ENCODE results near the gene TM2D3. TPM values are rescaled to one million over a fixed set of nuclear protein-coding genes. Genes with fewer than 3 reads are reported as not detected.

Gene TM2D3
- total RNA-seq, 1 donor from 2014 or later = 51.2 TPM

GRCh38 chr15:101618076-101618475 lies 34.1 kb downstream of the TM2D3 start:
- H3K4me1 Mint-ChIP-seq = peaks cover 31% of the 10 kb centered on the region
- no peak overlapping the region for H3K27ac Mint-ChIP-seq
- H3K36me3 Mint-ChIP-seq = peaks cover 8% of the 10 kb centered on the region
- peaks cover 9% of the 10 kb centered on the region for H3K9me3 Mint-ChIP-seq
- H3K4me3 Mint-ChIP-seq = no peak overlapping the region
- H3K27me3 Mint-ChIP-seq (ENCODE audit: low read depth) = peaks cover 3% of the 10 kb centered on the region
- no peak for DNase-seq (ENCODE audit: low spot score in 2 of 2, unreplicated experiment in 2 of 2)
- no peak for TF ChIP-seq CTCF (IDR thresholded peaks at IDR 0.05; ENCODE audit: unreplicated experiment)

GRCh38 chr15:101617390-101617965 lies 34.7 kb downstream of the TM2D3 start:
- peaks cover 31% of the 10 kb centered on the region for H3K4me1 Mint-ChIP-seq
- peaks cover 3% of the 10 kb centered on the region for H3K9me3 Mint-ChIP-seq
- H3K27ac Mint-ChIP-seq = no peak overlapping the region
- DNase-seq (ENCODE audit: low spot score in 2 of 2, unreplicated experiment in 2 of 2) = no peak
- H3K27me3 Mint-ChIP-seq (ENCODE audit: low read depth) = peaks cover 3% of the 10 kb centered on the region
- TF ChIP-seq CTCF (IDR thresholded peaks at IDR 0.05; ENCODE audit: unreplicated experiment) = no peak
- H3K4me3 Mint-ChIP-seq = no peak overlapping the region
- peaks cover 4% of the 10 kb centered on the region for H3K36me3 Mint-ChIP-seq

- peak overlapping the region; percentile 35 for H3K27ac Mint-ChIP-seq
- no peak for TF ChIP-seq CTCF (IDR thresholded peaks at IDR 0.05; ENCODE audit: unreplicated experiment)
- H3K27me3 Mint-ChIP-seq (ENCODE audit: low read depth) = peaks cover 3% of the 10 kb centered on the region
- peaks cover 1% of the 10 kb centered on the region for H3K36me3 Mint-ChIP-seq
- peak overlapping the region; percentile 44 for H3K4me3 Mint-ChIP-seq
- H3K4me1 Mint-ChIP-seq = peaks cover 27% of the 10 kb centered on the region
- DNase-seq (ENCODE audit: low spot score in 2 of 2, unreplicated experiment in 2 of 2) = peak in 1 of 2 experiments; percentile 60
- H3K9me3 Mint-ChIP-seq = no peaks in the 10 kb centered on the region
These were observed 36.0 kb downstream of the TM2D3 start for GRCh38 chr15:101615986-101616848.

GRCh38 chr15:101615414-101615985 lies 36.7 kb downstream of the TM2D3 start:
- Mint-ChIP-seq H3K4me3 (peak overlapping the region; percentile 44), H3K4me1 (peaks cover 27% of the 10 kb centered on the region)
- DNase-seq (ENCODE audit: low spot score in 2 of 2, unreplicated experiment in 2 of 2) = no peak

GRCh38 chr15:101614761-101615160 lies 37.4 kb downstream of the TM2D3 start:
- Mint-ChIP-seq H3K4me1 (peaks cover 27% of the 10 kb centered on the region), H3K4me3 (no peak overlapping the region), H3K36me3 (peaks cover 1% of the 10 kb centered on the region), H3K9me3 (no peaks in the 10 kb centered on the region), H3K27ac (no peak overlapping the region), H3K27me3 (ENCODE audit: low read depth) (peaks cover 3% of the 10 kb centered on the region)
- no peak for TF ChIP-seq CTCF (IDR thresholded peaks at IDR 0.05; ENCODE audit: unreplicated experiment)
- DNase-seq (ENCODE audit: low spot score in 2 of 2, unreplicated experiment in 2 of 2) = no peak

More at GRCh38 chr15:101615414-101615985, 36.7 kb downstream of the TM2D3 start:
- no peak overlapping the region for H3K27ac Mint-ChIP-seq
- H3K27me3 Mint-ChIP-seq (ENCODE audit: low read depth) = peaks cover 3% of the 10 kb centered on the region
- TF ChIP-seq CTCF (IDR thresholded peaks at IDR 0.05; ENCODE audit: unreplicated experiment) = no peak
- H3K36me3 Mint-ChIP-seq = peaks cover 1% of the 10 kb centered on the region
- no peaks in the 10 kb centered on the region for H3K9me3 Mint-ChIP-seq
